NCI-H2196 (cell line): ENCODE measurements around the gene OGFOD2.

Experiments
- DNase-seq: peaks from one replicate; lab custom pipeline; 2025; ENCODE audit not compliant: unreplicated experiment; lab: John Stamatoyannopoulos, UW

Gene OGFOD2

GRCh38 chr12:122976648-122976975, 1.6 kb downstream of the OGFOD2 start:
- DNase-seq = no peak

GRCh38 chr12:122977153-122977552, 2.1 kb downstream of the OGFOD2 start:
- DNase-seq = no peak

GRCh38 chr12:122977655-122978392, 2.8 kb downstream of the OGFOD2 start:
- DNase-seq = no peak

GRCh38 chr12:122978507-122978955, 3.5 kb downstream of the OGFOD2 start:
- DNase-seq = no peak

GRCh38 chr12:122979001-122979907, 4.2 kb downstream of the OGFOD2 start:
- no peak for DNase-seq

GRCh38 chr12:122979908-122980182, 4.8 kb downstream of the OGFOD2 start:
- DNase-seq = no peak

- DNase-seq = peak; percentile 68
These were observed 5.4 kb downstream of the OGFOD2 start, which contains the start of gene ARL6IP4 for GRCh38 chr12:122980183-122981035. Gene ARL6IP4, plus strand, starts transcription at chr12:122980681. Its CDS starts 459 bp downstream, at chr12:122981140.

GRCh38 chr12:122981036-122981471, 6.0 kb downstream of the OGFOD2 start:
- no peak for DNase-seq

- no peak for DNase-seq
These were observed 6.8 kb downstream of the OGFOD2 start for GRCh38 chr12:122981587-122982476.

GRCh38 chr12:122982477-122982815, 7.4 kb downstream of the OGFOD2 start:
- no peak for DNase-seq

- no peak for DNase-seq
These were observed 8.1 kb downstream of the OGFOD2 start for GRCh38 chr12:122982963-122983788.

GRCh38 chr12:122983789-122984515, 8.9 kb downstream of the OGFOD2 start:
- DNase-seq = no peak

GRCh38 chr12:122984612-122985337, 9.7 kb downstream of the OGFOD2 start:
- DNase-seq = no peak

- no peak for DNase-seq
These were observed 10.6 kb downstream of the OGFOD2 start for GRCh38 chr12:122985338-122986257.

GRCh38 chr12:122986258-122986871, 11.3 kb downstream of the OGFOD2 start:
- DNase-seq = no peak

- no peak for DNase-seq
These were observed 12.3 kb downstream of the OGFOD2 start for GRCh38 chr12:122987086-122987951.
